Heart right ventricle (tissue), 16 donors: ENCODE results near the gene EHD3. TPM values are rescaled to one million over a fixed set of nuclear protein-coding genes. Genes with fewer than 3 reads are reported as not detected.

Source experiments
- ATAC-seq, 8 donors: fragments of 200-7000 bp; cut with Tn5 transposase; one replicate each; pipeline ENCODE4 v1.9.1; 2020; ENCODE audit warnings: mild to moderate bottlenecking in 8 of 8, moderate library complexity in 8 of 8, moderate number of reproducible peaks in 1 of 8
- DNase-seq, 2 donors: peaks; one replicate each; pipeline ENCODE4 v3.0.0-alpha.2; 2020
- H3K27ac ChIP-seq, 10 donors: fragments of 200-600 bp; sonication (generic) in 2 of 10; one replicate each; pipeline versions ENCODE4 v1.5.0 to v1.8.0; 2020 to 2022; ENCODE audit warnings: mild to moderate bottlenecking in 3 of 10
- H3K27me3 ChIP-seq, 7 donors: fragments of 200-600 bp; one replicate each; pipeline ENCODE4 v1.8.0; 2021 to 2022; ENCODE audit warnings: mild to moderate bottlenecking in 2 of 7
- H3K36me3 ChIP-seq, 9 donors: fragments of 200-600 bp; sonication (generic) in 1 of 9; one replicate each; pipeline versions ENCODE4 v1.5.0 to v1.8.0; 2020 to 2022; ENCODE audit warnings: mild to moderate bottlenecking in 2 of 9
- H3K4me1 ChIP-seq, 9 donors: fragments of 200-600 bp; sonication (generic) in 1 of 9; one replicate each; pipeline versions ENCODE4 v1.5.0 to v1.8.0; 2020 to 2022; ENCODE audit warnings: mild to moderate bottlenecking in 4 of 9
- H3K4me3 ChIP-seq, 10 donors: fragments of 200-600 bp; sonication (generic) in 2 of 10; one replicate each; pipeline versions ENCODE4 v1.5.0 to v1.8.0; 2020 to 2022; ENCODE audit warnings: mild to moderate bottlenecking in 7 of 10, moderate library complexity in 2 of 10
- H3K9me3 ChIP-seq, 11 donors: fragments of 200-600 bp in 10 of 11; sonication (generic) in 2 of 11; one replicate each; pipeline versions ENCODE4 v1.5.0 to v1.8.0; 2013 to 2022; ENCODE audit warnings: mild to moderate bottlenecking in 2 of 11, control low read depth in 1 of 11, moderate library complexity in 1 of 11
- CTCF ChIP-seq, 9 donors: fragments of 200-600 bp; sonication (generic) in 2 of 9; IDR thresholded peaks; one replicate each; pipeline versions ENCODE4 v1.5.0 to v1.8.0; 2021 to 2022; ENCODE audit warnings: antibody characterized with exemption in 9 of 9, mild to moderate bottlenecking in 5 of 9, moderate library complexity in 1 of 9
- WGBS, 2 donors: extraction: QIAGEN DNeasy Blood & Tissue Kit; methylation state at CpG; one replicate each; pipeline ENCODE4 v1.1.7; 2013; ENCODE audit warnings: inconsistent platforms in 1 of 2; 5-methylcytosine and 5-hydroxymethylcytosine counted together
- intact Hi-C, 10 donors: fragments of 100-400 bp; cut with DNase I; formaldehyde crosslinking; loops; one replicate each; pipeline versions ENCODE4 v1.11.1 to v1.14.2; 2022
- polyA plus RNA-seq, 2 donors: library from polyadenylated mRNA; stranded (reverse); fragments of 200-250 nt; gene quantifications; one replicate each; pipeline ENCODE4 v1.2.3, GENCODE V29; 2013
- total RNA-seq, 10 donors: library from RNA; stranded (reverse); fragmentation: NEBNext Ultra II Directional in 3 of 10; extraction: Animal tissue kit (Norgen Biotek cat#: 25700) in 3 of 10; gene quantifications; one replicate each; pipeline versions ENCODE4 v1.2.1 to v1.2.4, GENCODE V29; 2021 to 2023
- donor health status: Arrhythmogenic right ventricular cardiomyopathy.
- donor health status: ischemic (EF 13 %, LVEDD 7.1; RV severe dilation, severe dysfunction).
- donor health status: healthy with polysubstance abuse.
- donor health status: DM: no; HTN: yes; CAD: no.
- donor health status: DM: no; HTN: no; CAD: no.
- donor health status: ischemic (EF 25% LVEDD 6.9; RV normal size, moderate dysfunction).
- donor health status: ischemic (EF 25% LVEDD 5.7; RV mildly dilated, moderate dysfunction).
- donor health status: healthy.
- donor health status: DM: yes; HTN: yes; CAD: no.
- donor health status: Ischemic cardiomyopathy.
- donor health status: ischemic (EF 35%, LVEDD 5.7; RV mildly dilated, moderate dysfunction).
- donor health status: nonischemic (EF 11% LVEDD 7.7; RV severe dilation, severe dysfunction).
- donor health status: DM: yes; HTN: yes; CAD: no.
- donor health status: PGD.
- donor health status: ischemic (EF 29% LVEDD 5.4; RV normal size, mild dysfunction).
- donor health status: nonischemic (EF 23%, LVEDD 6.1; RV moderate dilation, normal function).

Gene EHD3
- total and polyA plus RNA-seq, 12 donors: 5.3 to 40.9 (median 24.3) TPM

GRCh38 chr2:31237348-31238017, 3.5 kb downstream of the EHD3 start:
- intact Hi-C loops: loop anchor here in 3 of 10 donors (5.0 to 10.0 kb wide), 3 partner anchors 35 to 1093 kb away; partner anchors contain the start of gene YPEL5 (in 1 of the 3)
- H3K4me1 ChIP-seq: peaks cover 16 to 98% (median 76%) of the 10 kb centered on the region in 9 donors

GRCh38 chr2:31238126-31238905, 4.4 kb downstream of the EHD3 start:
- peaks cover 16 to 90% (median 70%) of the 10 kb centered on the region in 9 donors for H3K4me1 ChIP-seq
- H3K9me3 ChIP-seq: no peaks in the 10 kb centered on the region
- DNase-seq: no peak
- peak overlapping the region; percentile 58 to 96 (median 86) for H3K27ac ChIP-seq
- no peak overlapping the region for H3K4me3 ChIP-seq
- TF ChIP-seq CTCF (IDR thresholded peaks at IDR 0.05): no peak
- H3K36me3 ChIP-seq: no peaks in the 10 kb centered on the region
- peak in 1 of 8 donors; percentile 52 for ATAC-seq
- 62 to 72% methylated on average over 10 of the region's 10 CpGs for WGBS, 2 donors
- no peaks in the 10 kb centered on the region for H3K27me3 ChIP-seq
- intact Hi-C loops: loop anchor here in 3 of 10 donors (5.0 to 10.0 kb wide), 3 partner anchors 34 to 1094 kb away; partner anchors contain the start of gene YPEL5 (in 1 of the 3)

More at GRCh38 chr2:31237348-31238017, 3.5 kb downstream of the EHD3 start:
- no peak for DNase-seq
- H3K9me3 ChIP-seq: no peaks in the 10 kb centered on the region
- H3K27ac ChIP-seq: peak overlapping the region in 9 of 10 donors; percentile 43 to 96 (median 86)
- no peak for TF ChIP-seq CTCF (IDR thresholded peaks at IDR 0.05)
- ATAC-seq: no peak
- no peaks in the 10 kb centered on the region for H3K36me3 ChIP-seq
- 89 to 97% methylated on average over 9 of the region's 9 CpGs for WGBS, 2 donors
- H3K27me3 ChIP-seq: no peaks in the 10 kb centered on the region
- H3K4me3 ChIP-seq: no peak overlapping the region

- TF ChIP-seq CTCF (IDR thresholded peaks at IDR 0.05): no peak
- peak in 5 of 8 donors; percentile 1 to 10 (median 2) for ATAC-seq
- Histone ChIP-seq H3K27ac (peak overlapping the region; percentile 66 to 96 (median 86)), H3K9me3 (no peaks in the 10 kb centered on the region), H3K4me1 (peaks cover 16 to 82% (median 66%) of the 10 kb centered on the region in 9 donors), H3K4me3 (no peak overlapping the region), H3K36me3 (peaks cover 0 to 1% (median 0%) of the 10 kb centered on the region in 9 donors), H3K27me3 (no peaks in the 10 kb centered on the region)
- intact Hi-C loops: loop anchor here in 3 of 10 donors (5.0 to 10.0 kb wide), 3 partner anchors 33 to 1094 kb away; partner anchors contain the start of gene YPEL5 (in 1 of the 3)
- WGBS, 2 donors: 75 to 78% methylated on average over 13 of the region's 13 CpGs
- no peak for DNase-seq
These were observed 5.1 kb downstream of the EHD3 start for GRCh38 chr2:31238906-31239592.
